ENCODE data around the gene SARNP.

SARNP gene

GRCh38 chr12:55739025-55739378 lies 78.5 kb downstream of the SARNP start:
- no peak for DNase-seq

GRCh38 chr12:55738123-55739024 lies 79.2 kb downstream of the SARNP start:
- peak; percentile 68 for DNase-seq

DNA sequence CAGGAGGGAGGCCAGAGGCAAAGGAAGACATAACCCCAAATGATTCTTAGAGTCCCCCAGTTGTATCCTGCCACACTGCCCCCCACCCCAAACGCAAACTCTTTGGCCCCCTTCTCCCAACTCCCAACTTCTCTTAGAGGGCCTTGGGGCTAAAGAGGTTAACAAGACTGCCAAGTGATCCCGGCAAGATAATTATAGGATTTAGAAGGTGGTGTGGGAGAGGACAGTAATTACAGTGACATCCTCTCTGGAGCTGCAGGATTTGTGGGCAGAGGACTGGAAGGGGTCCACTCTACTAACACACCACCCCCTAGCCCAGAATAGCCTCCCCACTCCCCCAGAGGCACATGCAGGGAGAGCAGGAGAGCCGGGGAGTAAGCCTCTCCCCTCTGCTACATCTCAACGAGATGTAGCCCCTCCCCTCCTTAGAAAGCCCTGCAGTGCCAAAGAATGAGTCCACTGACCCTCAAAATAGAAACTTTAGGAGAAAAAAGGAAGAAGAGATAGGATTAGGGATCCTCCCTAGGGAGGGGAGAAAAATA lies 79.9 kb downstream of the SARNP start:
- no peak for DNase-seq

- DNase-seq, result no peak
These were observed 80.5 kb downstream of the SARNP start for GRCh38 chr12:55736780-55737580.

- DNase-seq, result no peak
These were observed 81.4 kb downstream of the SARNP start for GRCh38 chr12:55736076-55736475.

- DNase-seq, result no peak
These were observed 82.9 kb downstream of the SARNP start for GRCh38 chr12:55734595-55734994.

DNA sequence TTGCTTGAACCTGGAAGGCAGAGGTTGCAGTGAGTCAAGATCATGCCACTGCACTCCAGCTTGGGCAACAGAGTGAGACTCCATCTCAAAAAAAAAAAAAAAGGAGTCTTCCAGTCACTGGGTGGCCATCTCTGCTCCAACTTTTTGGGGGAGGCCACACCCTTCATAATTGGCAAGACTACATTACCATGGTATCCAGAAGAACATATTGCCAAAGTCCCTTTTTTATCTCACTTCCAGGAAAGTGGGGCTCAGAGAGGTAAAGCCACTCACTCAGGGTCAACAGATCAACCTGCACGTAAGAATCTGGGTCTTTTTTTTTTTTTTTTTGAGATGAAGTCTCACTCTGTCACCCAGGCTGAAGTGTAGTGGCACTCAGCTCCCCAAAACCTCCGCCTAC lies 83.7 kb downstream of the SARNP start:
- DNase-seq, result no peak

DNA sequence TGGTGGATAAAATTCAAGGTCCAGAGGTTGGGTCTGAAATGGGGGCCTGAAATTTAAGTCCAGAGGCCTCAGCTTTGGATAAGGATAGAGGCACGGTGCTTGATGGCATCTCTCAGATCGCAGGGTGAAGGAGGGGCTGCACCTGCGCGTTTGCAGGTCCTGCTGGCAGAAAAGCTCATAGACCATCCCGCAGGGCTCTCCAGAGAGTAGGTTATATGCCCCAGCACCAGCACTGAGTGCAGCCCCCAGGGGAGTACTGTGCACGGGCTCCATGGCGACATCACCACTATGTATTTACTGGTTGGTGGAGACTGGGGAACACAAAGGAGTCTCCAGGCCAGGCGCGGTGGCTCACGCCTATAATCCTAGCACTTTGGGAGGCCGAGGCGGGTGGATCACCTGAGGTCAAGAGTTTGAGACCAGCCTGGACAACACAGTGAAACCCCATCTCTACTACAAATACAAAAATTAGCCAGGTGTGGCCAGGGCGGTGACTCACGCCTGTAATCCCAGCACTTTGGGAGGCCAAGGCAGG lies 84.4 kb downstream of the SARNP start:
- no peak for DNase-seq

DNA sequence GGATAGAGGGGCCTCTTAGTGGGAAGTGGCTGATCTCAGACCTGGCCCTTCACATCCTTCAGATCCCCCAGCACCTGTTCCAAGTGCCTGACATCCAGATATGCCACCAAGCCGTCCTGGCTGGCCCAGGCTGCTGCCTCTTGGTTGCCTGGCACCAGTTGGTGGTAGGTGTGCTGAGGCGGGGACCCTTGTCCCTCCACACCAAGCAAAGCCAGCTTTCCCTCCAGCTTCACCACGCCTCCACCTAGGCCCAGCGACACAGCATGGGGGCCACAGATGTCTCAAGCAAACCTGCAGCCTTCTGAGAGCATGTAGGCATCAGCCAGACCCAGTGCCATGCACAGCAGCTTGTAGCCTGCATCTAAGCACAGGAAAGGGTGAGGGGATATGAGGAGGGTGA lies 85.2 kb downstream of the SARNP start:
- no peak for DNase-seq

DNA sequence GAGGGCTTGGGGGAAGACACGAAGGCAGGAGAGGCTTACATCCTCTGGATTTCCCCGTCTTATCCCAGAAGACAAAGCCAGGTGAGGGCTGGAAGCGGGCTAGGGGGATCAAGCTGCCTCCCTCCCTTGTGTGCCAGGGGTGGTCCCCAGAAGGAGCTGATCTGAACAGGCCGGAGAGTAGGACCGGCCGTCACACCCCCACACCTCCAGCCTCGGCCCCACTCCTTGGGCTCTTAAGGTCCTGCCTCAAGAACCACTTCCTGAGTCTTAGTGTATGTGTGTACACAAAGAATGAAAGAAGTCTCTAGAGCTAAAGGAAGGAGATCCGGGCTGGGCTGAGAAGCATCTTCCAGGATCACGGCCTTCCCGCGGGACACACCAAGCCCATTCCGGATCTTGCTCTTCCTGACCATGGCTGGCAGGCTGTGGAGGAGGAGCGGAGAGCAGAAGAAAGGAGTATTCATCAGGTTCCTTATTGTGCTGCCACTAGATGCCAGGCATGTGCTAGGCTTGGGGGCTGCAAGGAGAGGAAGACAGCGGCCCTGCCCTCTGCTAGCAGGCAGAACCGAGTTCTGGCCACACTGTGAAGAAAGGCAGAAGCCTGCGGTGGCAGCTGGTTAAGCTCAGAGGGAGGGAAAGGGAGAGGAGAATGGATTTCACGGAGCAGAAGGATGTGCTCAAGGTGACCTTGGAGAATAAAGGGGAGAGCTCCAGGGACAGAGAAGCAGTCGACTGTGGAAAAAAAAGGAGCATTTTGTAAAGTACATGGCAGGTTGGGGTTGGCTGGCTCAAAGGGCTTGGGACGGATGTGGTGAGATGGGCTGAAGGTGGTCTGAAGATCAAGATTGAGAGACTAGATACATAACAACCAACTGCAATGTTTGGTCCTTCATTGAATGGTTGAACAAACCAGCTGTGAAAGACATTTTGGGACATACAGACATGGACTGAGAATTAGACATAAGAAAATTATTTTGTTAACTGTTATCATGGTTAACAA lies 87.4 kb downstream of the SARNP start:
- DNase-seq, result peak; percentile 39

GRCh38 chr12:55728939-55729818 lies 88.3 kb downstream of the SARNP start, which contains the start of gene CD63:
TSS of gene CD63 (minus strand) at chr12:55729009. CDS start at chr12:55728341, 668 bp downstream.
- peak; percentile 75 for DNase-seq

- DNase-seq, result no peak
These were observed 89.2 kb downstream of the SARNP start for GRCh38 chr12:55728186-55728938.

DNA sequence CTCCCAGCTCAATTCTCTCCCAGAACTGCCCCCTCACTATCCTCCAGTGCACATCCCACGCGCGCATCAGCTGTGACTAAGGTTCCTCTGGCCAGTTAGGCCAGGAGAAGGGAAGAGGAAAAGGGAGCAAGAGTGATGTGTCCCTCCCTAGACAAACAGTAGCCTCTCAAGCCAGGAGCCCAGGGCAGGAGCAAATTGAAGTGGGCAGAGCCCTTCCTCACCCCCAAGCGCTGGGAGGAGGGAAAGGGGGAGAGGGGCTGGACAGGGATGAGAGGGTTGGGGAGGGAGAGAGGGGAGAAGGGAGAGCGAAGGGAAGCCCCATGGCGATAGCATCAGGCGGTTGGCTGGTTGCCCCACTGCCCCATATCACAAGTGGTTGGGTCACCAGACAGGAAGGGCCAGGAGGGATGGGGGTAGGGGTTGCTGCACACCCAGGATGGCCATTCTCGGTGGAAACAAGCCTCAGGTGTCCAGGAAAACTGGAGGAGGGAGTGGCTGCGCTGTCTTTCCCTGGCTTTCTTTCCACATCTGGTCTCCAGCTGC lies 89.8 kb downstream of the SARNP start:
- DNase-seq, result peak; percentile 53

GRCh38 chr12:55726971-55727370 lies 90.6 kb downstream of the SARNP start:
- no peak for DNase-seq

DNA sequence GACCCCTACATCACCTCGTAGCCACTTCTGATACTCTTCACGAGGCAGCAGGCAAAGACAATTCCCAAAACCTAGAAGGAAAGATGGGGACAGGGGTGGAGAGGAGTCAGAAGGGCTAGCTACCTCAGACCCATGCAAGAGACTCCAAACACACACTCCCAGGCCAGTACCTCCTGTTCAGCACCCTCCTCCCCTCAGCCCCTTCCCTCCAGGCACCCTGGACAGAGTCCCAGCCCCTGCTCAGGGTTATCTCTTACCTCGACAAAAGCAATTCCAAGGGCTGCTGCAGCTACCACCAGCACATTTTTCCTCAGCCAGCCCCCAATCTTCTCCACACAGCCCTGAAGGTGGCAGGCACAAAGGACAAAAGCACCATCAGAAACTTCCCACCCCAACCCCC lies 92.0 kb downstream of the SARNP start:
- no peak for DNase-seq

- no peak for DNase-seq
These were observed 92.6 kb downstream of the SARNP start for GRCh38 chr12:55724940-55725309.

DNA sequence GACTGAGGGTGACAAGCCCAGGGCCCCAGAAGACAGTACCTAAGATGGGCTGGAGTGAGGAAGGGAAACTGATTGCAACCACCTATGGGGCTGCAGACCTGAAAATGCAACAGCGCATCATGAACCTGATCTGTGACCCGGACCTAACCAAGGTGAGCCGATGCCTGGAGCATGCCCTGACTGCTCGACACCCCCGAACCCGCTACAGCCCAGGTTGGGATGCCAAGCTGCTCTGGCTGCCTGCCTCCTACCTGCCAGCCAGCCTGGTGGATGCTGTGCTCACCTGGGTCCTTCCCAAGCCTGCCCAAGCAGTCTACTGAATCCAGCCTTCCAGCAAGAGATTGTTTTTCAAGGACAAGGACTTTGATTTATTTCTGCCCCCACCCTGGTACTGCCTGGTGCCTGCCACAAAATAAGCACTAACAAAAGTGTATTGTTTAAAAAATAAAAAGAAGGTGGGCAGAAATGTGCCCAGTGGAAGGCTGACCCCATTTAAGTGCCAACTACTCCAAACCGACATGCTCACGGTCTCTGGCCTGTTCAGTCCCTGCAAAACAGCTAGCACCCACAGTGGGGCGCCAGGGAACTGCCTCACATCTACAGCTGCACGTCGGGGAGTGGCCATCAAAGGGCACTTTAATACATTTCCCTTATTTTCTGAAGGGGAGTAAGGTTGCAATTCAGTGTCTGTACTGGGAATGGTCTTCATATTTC lies 93.1 kb downstream of the SARNP start:
- no peak for DNase-seq

DNA sequence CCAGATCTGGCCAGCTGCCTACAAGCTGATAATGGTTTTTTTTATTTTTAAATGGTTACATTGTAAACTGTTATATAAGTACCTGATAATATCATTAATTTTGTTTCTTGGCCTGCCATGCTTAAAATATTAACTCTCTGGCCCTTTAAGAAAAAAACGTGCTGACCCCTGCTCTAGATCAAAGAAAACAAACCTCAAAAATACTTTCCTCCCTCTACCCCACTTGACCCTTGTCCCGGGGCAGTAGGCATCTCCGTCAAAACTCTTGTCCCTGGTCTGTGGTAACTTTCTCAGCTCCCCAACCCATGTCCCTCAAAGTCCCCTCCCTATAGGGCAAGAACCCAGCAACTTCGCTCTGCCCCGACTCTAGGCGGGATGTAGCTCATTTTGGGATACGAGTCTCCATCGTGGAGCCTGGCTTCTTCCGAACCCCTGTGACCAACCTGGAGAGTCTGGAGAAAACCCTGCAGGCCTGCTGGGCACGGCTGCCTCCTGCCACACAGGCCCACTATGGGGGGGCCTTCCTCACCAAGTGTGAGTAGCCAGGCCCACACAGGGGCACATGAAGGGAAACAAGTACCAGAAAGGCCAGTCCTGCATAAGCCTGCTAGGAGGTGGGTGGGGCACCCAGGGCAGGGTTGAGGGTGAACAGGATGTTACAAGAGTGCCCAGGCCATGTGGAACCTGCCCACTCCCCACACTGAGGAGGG lies 93.9 kb downstream of the SARNP start:
- no peak for DNase-seq

GRCh38 chr12:55722948-55723347 lies 94.6 kb downstream of the SARNP start:
- no peak for DNase-seq
